Measurements from ENCODE around the gene PKN1. TPM values are rescaled to one million over a fixed set of nuclear protein-coding genes. Genes with fewer than 3 reads are reported as not detected.
"Not testable (repeated sequence)": the region's sequence is repeated elsewhere in the genome, so short reads cannot be mapped to it uniquely, and the experiment has no call there.

The PKN1 gene
- total and polyA plus RNA-seq, 2 experiments from 2014 or later: 109 to 147 TPM

- DNase-seq (ENCODE audit: low read depth in 1 of 2, low spot score in 1 of 2): no peak
- Histone ChIP-seq H3K4me1 (ENCODE audit: low read depth) (no peaks in the 10 kb centered on the region), H3K36me3 (no peaks in the 10 kb centered on the region), H3K27ac (no peak overlapping the region), H3K4me3 (no peak overlapping the region), H3K9me3 (ENCODE audit: low read depth) (no peaks in the 10 kb centered on the region), H3K27me3 (no peaks in the 10 kb centered on the region)
- TF ChIP-seq CTCF (IDR thresholded peaks at IDR 0.05; ENCODE audit: low read depth, low read length): no peak
Observed at GRCh38 chr19:14393329-14393728, 39.8 kb upstream of the PKN1 start.

- Histone ChIP-seq H3K4me1 (ENCODE audit: low read depth) (no peaks in the 10 kb centered on the region), H3K4me3 (no peak overlapping the region), H3K9me3 (ENCODE audit: low read depth) (no peaks in the 10 kb centered on the region), H3K27me3 (no peaks in the 10 kb centered on the region), H3K36me3 (no peaks in the 10 kb centered on the region), H3K27ac (no peak overlapping the region)
- DNase-seq (ENCODE audit: low read depth in 1 of 2, low spot score in 1 of 2): no peak
- TF ChIP-seq CTCF (IDR thresholded peaks at IDR 0.05; ENCODE audit: low read depth, low read length): no peak
Observed at GRCh38 chr19:14394167-14394566, 38.9 kb upstream of the PKN1 start.

- DNase-seq (ENCODE audit: low read depth in 1 of 2, low spot score in 1 of 2): no peak
- H3K4me1 ChIP-seq (ENCODE audit: low read depth): no peaks in the 10 kb centered on the region
- H3K27me3 ChIP-seq: no peaks in the 10 kb centered on the region
- no peaks in the 10 kb centered on the region for H3K36me3 ChIP-seq
- TF ChIP-seq CTCF (IDR thresholded peaks at IDR 0.05; ENCODE audit: low read depth, low read length): no peak
- H3K9me3 ChIP-seq (ENCODE audit: low read depth): no peaks in the 10 kb centered on the region
- no peak overlapping the region for H3K4me3 ChIP-seq
- H3K27ac ChIP-seq: no peak overlapping the region
Observed at GRCh38 chr19:14395262-14395661, 37.8 kb upstream of the PKN1 start.

GRCh38 chr19:14395710-14396336, 37.3 kb upstream of the PKN1 start:
- no peak overlapping the region for H3K27ac ChIP-seq
- H3K4me1 ChIP-seq (ENCODE audit: low read depth): no peaks in the 10 kb centered on the region
- no peak for TF ChIP-seq CTCF (IDR thresholded peaks at IDR 0.05; ENCODE audit: low read depth, low read length)
- H3K27me3 ChIP-seq: no peaks in the 10 kb centered on the region
- H3K4me3 ChIP-seq: no peak overlapping the region
- no peak for DNase-seq (ENCODE audit: low read depth in 1 of 2, low spot score in 1 of 2)
- no peaks in the 10 kb centered on the region for H3K9me3 ChIP-seq (ENCODE audit: low read depth)
- no peaks in the 10 kb centered on the region for H3K36me3 ChIP-seq

GRCh38 chr19:14396730-14397129, 36.4 kb upstream of the PKN1 start:
- not testable (repeated sequence) for H3K36me3 ChIP-seq; H3K27me3 ChIP-seq; H3K4me1 ChIP-seq (ENCODE audit: low read depth); H3K27ac ChIP-seq; H3K9me3 ChIP-seq (ENCODE audit: low read depth); DNase-seq (ENCODE audit: low read depth in 1 of 2, low spot score in 1 of 2); H3K4me3 ChIP-seq

- not testable (repeated sequence) for H3K4me1 ChIP-seq (ENCODE audit: low read depth); DNase-seq (ENCODE audit: low read depth in 1 of 2, low spot score in 1 of 2); H3K27me3 ChIP-seq; H3K4me3 ChIP-seq; H3K27ac ChIP-seq; H3K36me3 ChIP-seq; H3K9me3 ChIP-seq (ENCODE audit: low read depth)
Observed at GRCh38 chr19:14397168-14397567, 35.9 kb upstream of the PKN1 start.
